K562 (cell line): ENCODE measurements around the gene VRK1. TPM values are rescaled to one million over a fixed set of nuclear protein-coding genes. Genes with fewer than 3 reads are reported as not detected.

ENCODE experiments used
- ATAC-seq: fragments of 200-7000 bp; cut with Tn5 transposase; 3 replicates; pipeline ENCODE4 v1.9.1; 2020; ENCODE audit warnings: moderate library complexity
- BruUV-seq: library from RNA; stranded (reverse); fragments of 400-500 nt; replicated peaks from 2 replicates; lab custom pipeline; 2021; lab: Mats Ljungman, UMichigan
- CTCF ChIA-PET: fragments of 300-600 bp; formaldehyde crosslinking; extraction: SDS; loops from one replicate; lab custom pipeline; 2021; ENCODE audit warnings: low intra/inter-chr PET ratio; lab: Yijun Ruan, JAX
- POLR2A ChIA-PET: fragments of 300-600, 350-650 bp; sonication (Branson Sonifier 250); formaldehyde crosslinking; extraction: SDS; loops from one replicate; lab custom pipeline; 2021; ENCODE audit warnings: antibody characterized with exemption, inconsistent platforms; lab: Yijun Ruan, JAX
- DNase-seq, 4 experiments: peaks; one replicate each; pipeline versions ENCODE4 v3.0.0 to v3.0.0-alpha.2; 2011 to 2018; ENCODE audit warnings: low spot score in 3 of 4, mixed read lengths in 3 of 4; ENCODE audit errors: extremely low read depth in 1 of 4
- FAIRE-seq: peaks from 2 replicates; lab custom pipeline; 2011; peaks lifted over from hg19 to GRCh38; lab: Jason Lieb, UNC
- H2AFZ ChIP-seq: 2 replicates; pipeline ENCODE4 v1.6.0; 2011; ENCODE audit warnings: low read depth, low read length, control low read depth, inconsistent platforms
- H3K27ac ChIP-seq: fragments of 200-600 bp; 3 replicates; pipeline ENCODE4 v1.8.0; 2011; ENCODE audit warnings: low read depth, mild to moderate bottlenecking, control low read depth, inconsistent platforms, low read length, moderate library complexity, mixed read lengths; ENCODE audit errors: extremely low read depth
- H3K27me3 ChIP-seq, 2 experiments: fragments of 300-600 bp in 1 of 2; 2 replicates in 1 of 2; 3 replicates in 1 of 2; pipeline versions ENCODE4 v1.6.0 to v1.8.0; 2011; ENCODE audit warnings: inconsistent platforms in 2 of 2, low read length in 2 of 2, mild to moderate bottlenecking in 1 of 2, mixed read lengths in 1 of 2, moderate library complexity in 1 of 2; ENCODE audit not compliant: control insufficient read depth in 2 of 2, insufficient read depth in 2 of 2
- H3K36me3 ChIP-seq: fragments of 300-600 bp; 3 replicates; pipeline ENCODE4 v1.8.0; 2011; ENCODE audit warnings: mild to moderate bottlenecking, low read length, inconsistent platforms; ENCODE audit not compliant: control insufficient read depth, insufficient read depth
- H3K4me1 ChIP-seq, 2 experiments: fragments of 200-600 bp in 1 of 2; replicated peaks in 1 of 2; 2 replicates in 1 of 2; 3 replicates in 1 of 2; pipeline versions ENCODE4 v1.5.1 to v1.8.0; 2011; ENCODE audit warnings: inconsistent platforms in 2 of 2, low read length in 2 of 2, mild to moderate bottlenecking in 1 of 2, mixed read lengths in 1 of 2, moderate library complexity in 1 of 2; ENCODE audit not compliant: control insufficient read depth in 2 of 2, insufficient read depth in 2 of 2
- H3K4me2 ChIP-seq: 2 replicates; pipeline ENCODE4 v1.6.1; 2011; ENCODE audit warnings: low read length, control low read depth, inconsistent platforms, mixed read lengths; ENCODE audit not compliant: insufficient read depth
- H3K4me3 ChIP-seq: fragments of 200-600 bp; sonication (generic), shearing (Covaris generic); 2 replicates; pipeline ENCODE4 v1.5.1; 2016; ENCODE audit warnings: control low read depth, inconsistent platforms
- H3K79me2 ChIP-seq: fragments of 200-600 bp; 3 replicates; pipeline ENCODE4 v1.8.0; 2011; ENCODE audit warnings: low read length, inconsistent platforms; ENCODE audit not compliant: control insufficient read depth, insufficient read depth
- H3K9ac ChIP-seq, 2 experiments: 2 replicates each; pipeline versions ENCODE4 v1.6.0 to v1.6.1; 2011; ENCODE audit warnings: low read depth in 2 of 2, low read length in 2 of 2, control low read depth in 1 of 2, inconsistent platforms in 1 of 2, mild to moderate bottlenecking in 1 of 2, mixed read lengths in 1 of 2; ENCODE audit not compliant: insufficient read depth in 1 of 2
- H3K9me1 ChIP-seq: one replicate; pipeline ENCODE4 v1.6.0; 2011; ENCODE audit warnings: inconsistent platforms, mild to moderate bottlenecking, low read length, moderate library complexity; ENCODE audit not compliant: control insufficient read depth, insufficient read depth
- H3K9me3 ChIP-seq: replicated peaks from 2 replicates; pipeline ENCODE4 v1.5.1; 2011; ENCODE audit warnings: low read depth, low read length, inconsistent platforms; ENCODE audit not compliant: control insufficient read depth, insufficient read depth
- H4K20me1 ChIP-seq: replicated peaks from 2 replicates; pipeline ENCODE4 v1.6.1; 2011; ENCODE audit warnings: low read length, inconsistent platforms, mixed read lengths; ENCODE audit not compliant: control insufficient read depth, insufficient read depth
- E2F6 ChIP-seq, 2 experiments: IDR thresholded peaks; 2 replicates each; pipeline ENCODE4 v1.6.1; 2011; ENCODE audit warnings: borderline replicate concordance in 1 of 2, control low read depth in 1 of 2, low read depth in 1 of 2, low read length in 1 of 2, mild to moderate bottlenecking in 1 of 2, mixed read lengths in 1 of 2, moderate library complexity in 1 of 2; ENCODE audit not compliant: insufficient read depth in 1 of 2, insufficient read length in 1 of 2, poor library complexity in 1 of 2, severe bottlenecking in 1 of 2; ENCODE audit errors: extremely low read depth in 1 of 2
- ELF1 ChIP-seq: fragments of 200-800 bp; sonication (Bioruptor generic); IDR thresholded peaks from 2 replicates; pipeline ENCODE4 v1.6.1; 2016; ENCODE audit warnings: missing genetic modification characterization, missing compliant biosample characterization
- EP400 ChIP-seq: fragments of 450-650 bp; IDR thresholded peaks from 2 replicates; pipeline ENCODE4 v1.6.1; 2017; ENCODE audit warnings: antibody characterized with exemption, mild to moderate bottlenecking, moderate library complexity
- GMEB1 ChIP-seq: fragments of 250-450 bp; sonication (Bioruptor Pico); IDR thresholded peaks from 2 replicates; pipeline ENCODE4 v1.4.0; 2020; ENCODE audit warnings: mild to moderate bottlenecking
- NFE2 ChIP-seq: IDR thresholded peaks from 2 replicates; pipeline ENCODE4 v1.6.1; 2014; ENCODE audit warnings: antibody characterized with exemption, low read depth
- PBX2 ChIP-seq, 2 experiments: IDR thresholded peaks in 1 of 2; conservative IDR thresholded peaks in 1 of 2; 2 replicates each; pipeline ENCODE4 v1.6.1; 2016; ENCODE audit warnings: low read depth in 2 of 2, mild to moderate bottlenecking in 1 of 2, missing compliant biosample characterization in 1 of 2, missing genetic modification characterization in 1 of 2, moderate library complexity in 1 of 2
- RBM14 ChIP-seq: fragments of 200-400 bp; formaldehyde crosslinking; IDR thresholded peaks from 2 replicates; pipeline ENCODE4 v1.6.1; 2018; ENCODE audit warnings: low read depth, mild to moderate bottlenecking, low read length, moderate library complexity, borderline replicate concordance; ENCODE audit not compliant: insufficient read depth
- RFX5 ChIP-seq: IDR thresholded peaks from 2 replicates; pipeline ENCODE4 v1.6.1; 2011; ENCODE audit warnings: low read depth, mild to moderate bottlenecking, improper control_type of control experiment, low read length
- SAFB2 ChIP-seq: fragments of 200-400 bp; formaldehyde crosslinking; IDR thresholded peaks from 2 replicates; pipeline ENCODE4 v1.6.1; 2018; ENCODE audit warnings: borderline replicate concordance, low read length, low read depth, moderate library complexity; ENCODE audit not compliant: severe bottlenecking
- TBL1XR1 ChIP-seq, 2 experiments: IDR thresholded peaks; 2 replicates each; pipeline ENCODE4 v1.6.1; 2012; ENCODE audit warnings: improper control_type of control experiment in 2 of 2, low read length in 2 of 2, mild to moderate bottlenecking in 1 of 2
- ZNF436 ChIP-seq: fragments of 250-450, 450-650 bp; sonication (Bioruptor Pico); formaldehyde crosslinking; IDR thresholded peaks from 2 replicates; pipeline ENCODE4 v1.7.0; 2020; ENCODE audit warnings: mild to moderate bottlenecking
- ZNF551 ChIP-seq: fragments of 250-450 bp; sonication (Bioruptor Pico); IDR thresholded peaks from 2 replicates; pipeline ENCODE4 v1.5.0; 2021; ENCODE audit warnings: mild to moderate bottlenecking, moderate library complexity
- ZNF717 ChIP-seq: fragments of 250-450 bp; sonication (Bioruptor Pico); IDR thresholded peaks from 2 replicates; pipeline ENCODE4 v1.5.0; 2021
- ZNF77 ChIP-seq: fragments of 250-450 bp; sonication (Bioruptor Pico); IDR thresholded peaks from 2 replicates; pipeline ENCODE4 v1.5.0; 2020
- WGBS: fragments of 100-300 bp; shearing (Covaris generic); methylation state at CpG from one replicate; pipeline ENCODE4 v1.1.6; 2016; ENCODE audit warnings: low coverage, mixed read lengths; ENCODE audit not compliant: insufficient coverage; ENCODE audit errors: missing lambda C conversion rate; 5-methylcytosine and 5-hydroxymethylcytosine counted together
- in situ Hi-C: fragments of 300-500 bp; cut with MboI; formaldehyde crosslinking; loops from 4 replicates; pipeline ENCODE4 v1.15.0; 2018; ENCODE audit warnings: inconsistent platforms, mixed read lengths
- intact Hi-C: fragments of 100-400 bp; cut with micrococcal nuclease; formaldehyde crosslinking; loops from 2 replicates; pipeline ENCODE4 v1.14.2; 2022
- polyA plus RNA-seq, 8 experiments: library from polyadenylated mRNA; depleted of rRNA in 4 of 8; stranded (reverse) in 5 of 8; unstranded in 3 of 8; fragments of >200 nt; fragmentation: Nextera tagmentation in 2 of 8; fragmentation: Illumina TruSeq in 1 of 8; extraction: Ambion mirVana in 2 of 8; extraction: Trizol in 1 of 8; gene quantifications; 2 replicates each; pipeline versions ENCODE4 v1.2.1 to v1.2.3, GENCODE V29; 2011 to 2014; ENCODE audit warnings: inconsistent platforms in 1 of 8, missing spikeins in 1 of 8
- total RNA-seq, 7 experiments: library from RNA; depleted of rRNA in 6 of 7; stranded (reverse); fragments of >200 nt in 6 of 7; fragmentation: Illumina TruSeq in 2 of 7; extraction: Trizol in 2 of 7; gene quantifications; 2 replicates each; pipeline versions ENCODE4 v1.2.1 to v1.2.3, GENCODE V29; 2011 to 2021; ENCODE audit warnings: low replicate concordance in 1 of 7

The VRK1 gene
- total and polyA plus RNA-seq, 9 of the 15 experiments (the other 6 are each of a cell fraction or from before 2014, with no cell fraction given) = 83.6 to 177 (median 116) TPM

- WGBS = 86% methylated on average over 2 of the region's 2 CpGs
- BruUV-seq = no TSS peak
- TF ChIP-seq NFE2 (no peak), RBM14 (no peak), SAFB2 (no peak), RFX5 (no peak), GMEB1 (CRISPR knock-in tag) (no peak), ZNF77 (CRISPR knock-in tag) (no peak), ZNF436 (CRISPR knock-in tag) (no peak), PBX2 (CRISPR knock-in tag; IDR thresholded peaks at IDR 0.05; ENCODE audit: low read depth) (no peak), PBX2 (tag; conservative IDR thresholded peaks at IDR 0.05; ENCODE audit: low read depth) (no peak), ELF1 (no peak), ZNF551 (CRISPR knock-in tag) (no peak), ZNF717 (CRISPR knock-in tag) (no peak), TBL1XR1 (IDR thresholded peaks at IDR 0.05; ENCODE audit: low read length in 2 of 2) (no peak), EP400 (no peak), E2F6 (IDR thresholded peaks at IDR 0.05; ENCODE audit: borderline replicate concordance in 1 of 2, extremely low read depth in 1 of 2, insufficient read depth in 1 of 2, insufficient read length in 1 of 2, low read depth in 1 of 2, low read length in 1 of 2, poor library complexity in 1 of 2, severe bottlenecking in 1 of 2) (no peak)
Measured at GRCh38 chr14:96839251-96839650, 42.1 kb downstream of the VRK1 start.

More at GRCh38 chr14:96839251-96839650, 42.1 kb downstream of the VRK1 start:
- Histone ChIP-seq H2AFZ (no peak overlapping the region), H3K27ac (no peak overlapping the region), H3K4me3 (no peak overlapping the region), H3K9me3 (no peaks in the 10 kb centered on the region), H3K27me3 (no peaks in the 10 kb centered on the region), H3K9ac (no peak overlapping the region), H3K9me1 (no peaks in the 10 kb centered on the region), H3K4me1 (no peaks in the 10 kb centered on the region), H4K20me1 (no peaks in the 10 kb centered on the region), H3K4me2 (no peak overlapping the region), H3K79me2 (peaks cover 62% of the 10 kb centered on the region), H3K36me3 (peaks cover 81% of the 10 kb centered on the region)
- no peak for DNase-seq
- POLR2A ChIA-PET = no interaction called here
- intact Hi-C loops (no loop called here), in situ Hi-C loops (no loop called here)
- ATAC-seq = no peak
- CTCF ChIA-PET = no interaction called here
- FAIRE-seq = no peak
